ENCODE measurements around the gene SDC3. TPM values are rescaled to one million over a fixed set of nuclear protein-coding genes. Genes with fewer than 3 reads are reported as not detected.

Gene SDC3
- total RNA-seq, 1 experiment from 2014 or later: 7.7 TPM

GRCh38 chr1:30879126-30879786, 29.3 kb downstream of the SDC3 start:
- Histone ChIP-seq H3K36me3 (ENCODE audit: insufficient read depth, low read length, poor library complexity, severe bottlenecking) (no peaks in the 10 kb centered on the region), H3K4me3 (ENCODE audit: low read depth, low read length, poor library complexity, severe bottlenecking) (no peak overlapping the region), H3K4me1 (ENCODE audit: insufficient read depth, low read length, poor library complexity, severe bottlenecking) (peaks cover 23% of the 10 kb centered on the region), H3K27me3 (replicated peaks; ENCODE audit: insufficient read depth, low read depth, low read length, poor library complexity) (no peaks in the 10 kb centered on the region), H3K9me3 (ENCODE audit: low read depth, low read length, poor library complexity, severe bottlenecking) (no peaks in the 10 kb centered on the region), H3K27ac (ENCODE audit: low read depth, low read length, poor library complexity, severe bottlenecking) (no peak overlapping the region)
- BruUV-seq (replicated peaks): no TSS peak
- ChIA-PET POLR2A (ENCODE audit: low non-redundant PET) (no interaction called here), CTCF (interaction anchor here (0.6 kb wide), 2 partner anchors 32 to 53 kb away, joined by 3 read pairs; no protein-coding TSS in a partner anchor)
- intact Hi-C loops (cut with micrococcal nuclease; ENCODE audit: unreplicated experiment): no loop called here
- peak; percentile 62 for DNase-seq (ENCODE audit: low spot score)
- TF ChIP-seq CTCF (conservative IDR thresholded peaks at IDR 0.05; ENCODE audit: low read depth, low read length) (no peak), EZH2 (IDR thresholded peaks at IDR 0.05; ENCODE audit: borderline replicate concordance, low read depth, low read length, poor library complexity, severe bottlenecking) (no peak)

GRCh38 chr1:30878559-30878958, 30.0 kb downstream of the SDC3 start:
- no peaks in the 10 kb centered on the region for H3K9me3 ChIP-seq (ENCODE audit: low read depth, low read length, poor library complexity, severe bottlenecking)
- intact Hi-C loops (cut with micrococcal nuclease; ENCODE audit: unreplicated experiment): no loop called here
- no peaks in the 10 kb centered on the region for H3K36me3 ChIP-seq (ENCODE audit: insufficient read depth, low read length, poor library complexity, severe bottlenecking)
- BruUV-seq (replicated peaks): no TSS peak
- no peak for DNase-seq (ENCODE audit: low spot score)
- POLR2A ChIA-PET (ENCODE audit: low non-redundant PET): no interaction called here
- CTCF ChIA-PET: no interaction called here
- no peak for TF ChIP-seq EZH2 (IDR thresholded peaks at IDR 0.05; ENCODE audit: borderline replicate concordance, low read depth, low read length, poor library complexity, severe bottlenecking)
- TF ChIP-seq CTCF (conservative IDR thresholded peaks at IDR 0.05; ENCODE audit: low read depth, low read length): no peak
- no peaks in the 10 kb centered on the region for H3K27me3 ChIP-seq (replicated peaks; ENCODE audit: insufficient read depth, low read depth, low read length, poor library complexity)
- H3K4me1 ChIP-seq (ENCODE audit: insufficient read depth, low read length, poor library complexity, severe bottlenecking): peaks cover 23% of the 10 kb centered on the region
- H3K4me3 ChIP-seq (ENCODE audit: low read depth, low read length, poor library complexity, severe bottlenecking): no peak overlapping the region
- no peak overlapping the region for H3K27ac ChIP-seq (ENCODE audit: low read depth, low read length, poor library complexity, severe bottlenecking)

GRCh38 chr1:30878016-30878415, 30.5 kb downstream of the SDC3 start:
- no peaks in the 10 kb centered on the region for H3K27me3 ChIP-seq (replicated peaks; ENCODE audit: insufficient read depth, low read depth, low read length, poor library complexity)
- CTCF ChIA-PET: no interaction called here
- POLR2A ChIA-PET (ENCODE audit: low non-redundant PET): no interaction called here
- no peaks in the 10 kb centered on the region for H3K36me3 ChIP-seq (ENCODE audit: insufficient read depth, low read length, poor library complexity, severe bottlenecking)
- no peak for DNase-seq (ENCODE audit: low spot score)
- H3K4me1 ChIP-seq (ENCODE audit: insufficient read depth, low read length, poor library complexity, severe bottlenecking): peaks cover 23% of the 10 kb centered on the region
- TF ChIP-seq EZH2 (IDR thresholded peaks at IDR 0.05; ENCODE audit: borderline replicate concordance, low read depth, low read length, poor library complexity, severe bottlenecking) (no peak), CTCF (conservative IDR thresholded peaks at IDR 0.05; ENCODE audit: low read depth, low read length) (no peak)
- no peak overlapping the region for H3K4me3 ChIP-seq (ENCODE audit: low read depth, low read length, poor library complexity, severe bottlenecking)
- no peak overlapping the region for H3K27ac ChIP-seq (ENCODE audit: low read depth, low read length, poor library complexity, severe bottlenecking)
- BruUV-seq (replicated peaks): no TSS peak
- H3K9me3 ChIP-seq (ENCODE audit: low read depth, low read length, poor library complexity, severe bottlenecking): no peaks in the 10 kb centered on the region
- intact Hi-C loops (cut with micrococcal nuclease; ENCODE audit: unreplicated experiment): no loop called here
